ENCODE results near the gene ADAM17.
A peak's percentile ranks its signal among the peaks of the same experiment; 100 is the strongest.
"Not testable (repeated sequence)": the region's sequence is repeated elsewhere in the genome, so short reads cannot be mapped to it uniquely, and the experiment has no call there.

Gene ADAM17

GRCh38 chr2:9518163-9518562 is 37.5 kb downstream of the ADAM17 start:
- no peak for DNase-seq

DNA sequence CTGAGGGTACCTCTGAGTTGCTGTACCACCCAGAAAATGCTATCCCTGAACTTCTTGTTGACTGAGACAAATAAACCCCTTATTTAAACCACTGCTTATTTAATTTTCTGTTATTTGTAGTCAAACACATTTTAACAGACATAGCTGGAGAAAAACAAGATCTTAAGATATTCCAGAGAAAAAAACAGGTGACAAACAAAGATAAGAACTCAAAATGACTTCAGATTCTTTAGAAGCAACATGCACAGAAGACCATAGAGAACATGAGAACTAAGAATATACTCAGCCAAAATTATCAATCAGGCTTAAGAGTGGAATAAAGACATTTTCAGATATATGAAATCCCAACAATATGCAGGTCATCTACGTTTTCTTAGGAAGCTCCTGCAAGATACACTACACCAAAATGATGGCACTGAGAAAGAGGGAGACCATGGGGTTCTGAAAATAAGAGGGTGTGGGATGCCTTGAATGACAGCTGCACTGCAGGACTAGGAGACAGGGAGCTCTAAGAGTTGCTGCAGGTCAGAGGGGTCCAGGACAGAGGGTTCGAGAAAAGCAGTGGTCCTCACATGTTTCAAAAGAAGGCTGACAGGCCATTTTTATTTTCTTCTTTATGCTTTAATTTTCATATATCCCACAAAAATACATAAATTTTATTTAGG is 38.4 kb downstream of the ADAM17 start:
- no peak for DNase-seq

- not testable (repeated sequence) for DNase-seq
These were observed 41.7 kb downstream of the ADAM17 start for GRCh38 chr2:9513946-9514345.

DNA sequence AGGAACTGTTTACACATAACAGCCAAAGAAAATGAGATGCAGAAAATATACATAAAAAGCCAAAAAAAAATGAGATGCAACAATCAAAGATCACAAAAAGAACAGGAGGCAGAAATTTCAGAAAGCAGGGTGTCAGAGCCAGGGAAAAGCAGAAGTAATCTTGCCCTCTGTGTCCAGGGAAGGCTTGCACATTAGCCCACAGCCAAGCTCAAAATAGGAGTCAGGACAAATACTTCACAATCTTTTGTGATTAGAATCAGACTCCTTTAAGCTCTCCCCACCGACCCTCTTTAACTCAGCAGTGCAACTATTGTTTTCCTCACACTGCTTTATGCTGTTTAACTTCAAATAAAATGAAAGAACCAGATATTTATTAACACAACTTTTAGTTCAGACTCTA is 46.7 kb downstream of the ADAM17 start:
- DNase-seq, result no peak

- DNase-seq, result no peak
These were observed 57.4 kb downstream of the ADAM17 start for GRCh38 chr2:9498210-9498609.

DNA sequence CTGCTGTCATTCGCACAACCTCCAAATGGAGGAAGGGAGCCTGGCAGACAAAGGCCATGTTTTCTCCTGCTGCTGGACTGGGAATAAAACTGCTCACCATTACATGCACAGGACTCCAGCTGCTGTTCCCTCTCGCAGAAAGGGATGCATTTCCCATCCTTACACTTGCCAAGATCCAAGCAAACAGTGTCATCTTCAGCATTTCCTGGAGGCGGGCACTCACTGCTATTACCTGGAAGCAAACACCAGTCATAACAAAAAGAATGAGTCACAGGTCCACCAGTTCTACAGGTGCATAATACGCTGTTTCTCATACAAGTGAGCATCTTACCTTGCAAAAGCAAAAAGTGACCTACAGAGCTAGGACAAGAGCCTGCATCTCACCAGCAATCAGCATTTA is 58.6 kb downstream of the ADAM17 start:
- no peak for DNase-seq

DNA sequence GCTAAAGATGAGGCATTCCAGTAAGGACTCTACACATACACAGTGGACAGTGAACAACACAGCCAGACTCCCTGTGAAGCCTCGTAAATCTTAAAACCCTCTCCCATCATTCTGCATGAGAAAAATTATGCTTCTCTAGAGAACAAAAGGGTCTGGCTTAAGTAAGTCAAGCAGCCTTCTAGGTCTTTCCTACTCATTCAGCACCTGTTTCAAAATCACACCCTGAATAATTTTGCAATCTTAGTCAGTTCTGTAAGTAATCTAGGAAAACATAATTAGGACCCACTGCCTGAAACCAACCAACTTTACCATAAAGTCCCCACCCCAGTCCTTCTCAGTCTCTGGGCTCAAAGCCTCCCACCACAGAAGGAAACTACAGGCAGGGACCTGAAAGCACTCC is 61.5 kb downstream of the ADAM17 start:
- DNase-seq, result no peak

- no peak for DNase-seq
These were observed 62.2 kb downstream of the ADAM17 start for GRCh38 chr2:9493478-9493877.

DNA sequence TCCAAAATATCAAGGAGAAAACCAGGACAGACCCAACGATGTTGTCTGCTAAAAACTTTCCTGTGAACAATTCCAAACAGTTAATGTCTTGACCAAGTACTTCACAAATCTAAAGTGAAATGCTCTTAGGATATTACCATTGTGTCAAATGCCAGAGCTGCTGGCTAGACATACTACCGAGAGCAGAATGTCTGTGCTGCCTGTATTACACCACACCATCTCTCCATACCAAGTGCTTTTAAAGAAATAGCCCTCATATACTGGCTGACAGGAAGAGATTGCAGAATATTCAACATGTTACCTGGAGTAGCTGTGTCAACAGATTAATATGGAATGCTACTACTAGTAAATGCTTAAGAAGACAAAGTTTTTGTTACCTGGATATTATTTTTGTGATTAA is 62.7 kb downstream of the ADAM17 start:
- DNase-seq, result no peak

- DNase-seq, result no peak
These were observed 64.8 kb downstream of the ADAM17 start for GRCh38 chr2:9490789-9491188.

DNA sequence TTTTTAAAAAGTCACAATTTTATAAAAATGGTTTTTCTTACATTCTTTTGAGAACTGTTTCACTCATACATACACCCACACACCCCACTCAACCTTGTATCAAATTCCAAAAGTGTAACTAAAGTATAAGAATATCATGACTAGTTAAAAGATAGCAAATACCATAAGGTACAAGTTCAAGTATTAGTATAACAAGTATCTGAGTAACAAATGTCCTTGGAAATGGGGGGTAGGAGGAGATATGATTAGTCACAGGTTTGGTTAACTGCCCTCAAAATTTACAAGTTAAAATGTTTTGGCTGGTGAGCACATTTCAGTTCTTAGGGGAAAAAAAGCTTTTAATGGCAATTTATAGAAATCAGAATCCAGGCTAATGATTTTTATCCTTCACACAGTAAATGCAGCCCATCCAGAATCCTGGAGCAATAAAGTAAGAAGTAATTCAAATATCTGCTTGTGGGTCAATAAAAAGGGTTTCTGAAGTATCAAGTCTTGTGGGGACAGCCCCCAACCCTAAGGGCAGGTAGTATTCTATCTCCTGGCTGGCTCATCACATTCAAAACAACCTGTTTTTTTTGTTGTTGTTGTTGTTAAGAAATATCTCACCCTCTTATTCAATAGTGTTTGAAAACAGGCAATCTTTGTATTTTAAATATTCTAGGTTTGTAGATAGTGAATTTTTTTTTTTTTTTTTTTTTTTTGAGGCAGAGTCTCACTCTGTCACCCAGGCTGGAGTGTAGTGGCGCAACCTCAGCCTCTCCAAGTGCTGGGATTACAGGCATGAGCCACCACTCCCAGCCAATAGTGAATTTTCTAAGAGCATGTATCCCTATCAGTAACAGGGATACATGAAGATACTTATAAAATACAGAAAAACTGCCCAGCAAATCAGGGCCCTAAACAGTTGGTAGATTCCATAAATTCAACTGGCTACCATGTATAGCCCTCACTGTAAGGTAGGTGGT is 66.8 kb downstream of the ADAM17 start:
- DNase-seq, result no peak

DNA sequence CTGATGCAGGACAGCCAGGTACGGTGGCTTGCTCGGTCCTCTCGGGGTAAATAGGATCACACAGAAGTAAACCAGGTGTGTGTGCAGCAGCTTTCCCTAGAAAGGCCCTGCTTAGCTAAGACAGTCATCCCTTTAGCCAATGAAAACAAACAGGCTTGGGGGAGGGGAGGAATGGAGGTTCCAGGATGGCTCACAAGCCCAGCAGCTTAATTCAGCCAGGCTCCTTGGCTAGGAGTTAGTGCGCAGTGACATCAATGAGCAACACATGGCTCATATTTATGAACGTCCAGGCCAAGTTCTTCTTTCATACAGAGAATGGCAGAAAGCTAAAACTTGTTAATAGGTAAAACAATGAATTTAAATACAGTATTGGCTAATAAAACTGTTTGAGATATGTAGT is 71.1 kb downstream of the ADAM17 start:
- DNase-seq, result no peak

GRCh38 chr2:9483107-9483506 is 72.5 kb downstream of the ADAM17 start:
- no peak for DNase-seq

DNA sequence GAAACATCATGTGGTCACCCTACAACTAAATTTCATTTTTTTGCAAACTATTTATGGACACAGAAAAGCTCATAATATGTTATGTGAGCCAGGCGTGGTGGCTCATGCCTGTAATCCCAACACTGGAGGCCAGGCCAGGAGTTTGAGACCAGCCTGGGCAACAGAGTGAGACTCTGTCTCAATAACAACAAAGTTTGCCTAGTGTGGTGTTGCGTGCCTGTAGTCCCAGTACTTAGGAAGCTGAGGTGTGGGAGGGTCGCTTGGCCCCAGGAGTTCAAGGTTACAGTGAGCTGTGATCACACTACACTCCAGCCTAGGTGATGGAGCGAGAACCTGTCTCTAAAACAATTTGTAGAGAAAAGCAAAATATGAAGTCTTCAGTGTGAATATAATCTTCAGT is 75.5 kb downstream of the ADAM17 start:
- DNase-seq, result no peak

DNA sequence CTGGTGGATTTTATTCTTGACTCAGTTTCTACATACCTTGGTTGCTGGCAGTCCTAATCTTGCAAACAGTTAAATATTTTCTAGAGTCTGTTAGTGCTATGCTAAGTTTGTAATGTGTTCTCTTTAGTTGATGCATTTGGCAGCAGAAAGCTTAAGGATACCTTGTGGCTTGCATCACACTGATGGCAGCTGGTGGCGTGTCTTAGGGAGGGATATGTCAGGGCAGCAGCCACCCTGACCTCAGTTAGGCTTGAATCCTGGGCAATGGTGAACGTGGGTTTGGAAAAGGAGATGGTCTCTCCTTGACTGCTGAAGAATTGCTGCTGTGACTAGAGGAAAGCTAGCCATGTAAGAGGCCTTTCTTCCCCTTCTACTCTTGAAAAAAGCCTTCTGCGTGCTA is 77.1 kb downstream of the ADAM17 start:
- DNase-seq, result no peak

- no peak for DNase-seq
These were observed 77.7 kb downstream of the ADAM17 start for GRCh38 chr2:9477914-9478313.

DNA sequence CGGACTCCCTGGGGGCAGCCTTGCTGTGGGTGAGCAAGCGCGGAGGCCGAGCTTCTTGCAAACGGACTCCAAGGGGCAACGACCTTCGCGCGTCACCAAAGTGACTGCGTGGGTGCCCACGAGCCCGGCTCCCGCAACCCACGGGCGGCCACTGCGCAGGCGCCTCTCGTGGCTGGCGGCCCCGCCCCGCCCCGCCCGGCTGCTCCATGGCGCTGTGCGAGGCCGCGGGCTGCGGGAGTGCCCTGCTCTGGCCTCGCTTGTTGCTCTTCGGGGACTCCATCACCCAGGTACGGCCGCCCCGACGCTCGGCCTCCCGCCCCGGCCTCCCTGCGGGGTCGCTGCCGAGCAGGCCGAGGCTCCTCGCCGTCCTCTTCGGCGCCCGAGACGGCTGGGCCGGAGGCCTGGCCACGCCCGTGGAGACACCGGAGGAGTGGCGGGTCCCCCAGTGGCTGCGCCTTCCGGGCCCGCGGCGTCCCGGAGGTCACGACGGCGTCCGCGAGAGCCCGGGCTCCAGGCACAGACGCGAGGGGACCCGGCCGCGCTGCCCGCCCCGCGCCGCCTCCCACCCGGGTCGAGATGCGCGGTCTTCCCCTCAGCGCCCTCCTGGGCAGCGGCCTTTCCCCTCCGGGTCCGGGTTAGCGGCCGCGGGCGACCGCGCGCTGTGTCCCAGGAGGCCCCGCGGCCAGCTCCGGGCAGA is 81.1 kb downstream of the ADAM17 start, which contains the start of gene IAH1:
TSS of gene IAH1 (plus strand) at position 191 of the 697 bp plus-strand sequence. CDS start at position 207, 16 bp downstream.
- DNase-seq, result peak; percentile 82

DNA sequence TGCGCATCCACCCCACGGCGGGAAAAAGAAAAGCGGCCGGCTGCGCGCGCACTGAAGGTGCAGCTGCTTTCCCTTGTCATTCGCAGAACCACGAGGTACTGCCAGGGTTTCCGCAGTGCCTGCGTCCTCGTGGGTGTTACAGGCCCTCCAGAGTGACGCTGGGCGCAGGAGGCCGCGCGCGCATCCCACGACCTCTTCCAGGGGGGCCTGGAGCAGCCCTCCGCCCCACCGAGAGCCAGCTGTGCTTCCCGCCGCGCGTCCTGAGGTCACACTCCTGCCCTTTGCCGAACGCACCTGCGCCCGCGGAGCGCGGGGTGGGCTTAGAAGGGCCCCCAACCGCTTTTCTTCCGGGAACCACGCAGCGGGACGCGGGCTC is 81.7 kb downstream of the ADAM17 start:
- DNase-seq, result peak; percentile 75

GRCh38 chr2:9473308-9473984 is 82.2 kb downstream of the ADAM17 start:
- DNase-seq, result peak; percentile 35

GRCh38 chr2:9472511-9472910 is 83.1 kb downstream of the ADAM17 start:
- DNase-seq, result no peak

GRCh38 chr2:9471206-9471605 is 84.4 kb downstream of the ADAM17 start:
- no peak for DNase-seq

- no peak for DNase-seq
These were observed 87.9 kb downstream of the ADAM17 start for GRCh38 chr2:9467687-9468086.

- no peak for DNase-seq
These were observed 89.4 kb downstream of the ADAM17 start for GRCh38 chr2:9466147-9466683.

All from CD4-positive, alpha-beta T cell treated with Interleukin-10 for 1 hour (primary cell).